Cerebellar nuclear complex (tissue), 1 donor: ENCODE measurements around the gene KRTAP10-3.
"Not testable (repeated sequence)": the region's sequence is repeated elsewhere in the genome, so short reads cannot be mapped to it uniquely, and the experiment has no call there.

Experiments used
- DNase-seq, 2 experiments: peaks; one replicate each; lab custom pipeline; 2025; lab: John Stamatoyannopoulos, UW

KRTAP10-3 gene

GRCh38 chr21:44571296-44571695 lies 12.7 kb upstream of the KRTAP10-3 start:
- DNase-seq = no peak

GRCh38 chr21:44569861-44570517 lies 11.4 kb upstream of the KRTAP10-3 start:
- DNase-seq = no peak

- DNase-seq = no peak
These were observed 10.3 kb upstream of the KRTAP10-3 start for GRCh38 chr21:44568667-44569556.

GRCh38 chr21:44568261-44568660 lies 9.7 kb upstream of the KRTAP10-3 start:
- DNase-seq = no peak

- no peak for DNase-seq
These were observed 9.0 kb upstream of the KRTAP10-3 start for GRCh38 chr21:44567481-44568171.

GRCh38 chr21:44566403-44566802 lies 7.8 kb upstream of the KRTAP10-3 start:
- no peak for DNase-seq

- no peak for DNase-seq
These were observed 6.4 kb upstream of the KRTAP10-3 start for GRCh38 chr21:44564886-44565598.

GRCh38 chr21:44564099-44564498 lies 5.5 kb upstream of the KRTAP10-3 start:
- DNase-seq = no peak

GRCh38 chr21:44558329-44558675 lies 293 bp downstream of the KRTAP10-3 start:
- not testable (repeated sequence) for DNase-seq

GRCh38 chr21:44557491-44558328 lies 885 bp downstream of the KRTAP10-3 start:
- DNase-seq = no peak

GRCh38 chr21:44556879-44557278 lies 1.7 kb downstream of the KRTAP10-3 start:
- no peak for DNase-seq

GRCh38 chr21:44555200-44555875 lies 3.3 kb downstream of the KRTAP10-3 start:
- DNase-seq = no peak

GRCh38 chr21:44552681-44553080 lies 5.9 kb downstream of the KRTAP10-3 start:
- no peak for DNase-seq

- DNase-seq = no peak
These were observed 6.5 kb downstream of the KRTAP10-3 start for GRCh38 chr21:44552136-44552535.

GRCh38 chr21:44551340-44551961 lies 7.1 kb downstream of the KRTAP10-3 start, which contains the start of gene KRTAP10-2:
TSS of gene KRTAP10-2 (minus strand) at chr21:44551505. CDS start at chr21:44551458, 47 bp downstream.
- DNase-seq = no peak

GRCh38 chr21:44550807-44551206 lies 7.8 kb downstream of the KRTAP10-3 start:
- no peak for DNase-seq

GRCh38 chr21:44550285-44550684 lies 8.3 kb downstream of the KRTAP10-3 start:
- DNase-seq = not testable (repeated sequence)

GRCh38 chr21:44549525-44550211 lies 8.9 kb downstream of the KRTAP10-3 start:
- no peak for DNase-seq

GRCh38 chr21:44548922-44549321 lies 9.7 kb downstream of the KRTAP10-3 start:
- no peak for DNase-seq
